NOMO-1 (cell line): Measurements from ENCODE around the gene C1S.
"Not testable (repeated sequence)": the region's sequence is repeated elsewhere in the genome, so short reads cannot be mapped to it uniquely, and the experiment has no call there.

Experiments used
- DNase-seq, 2 experiments: peaks; one replicate each; lab custom pipeline; 2025; ENCODE audit not compliant: unreplicated experiment in 2 of 2; lab: John Stamatoyannopoulos, UW

The C1S gene

GRCh38 chr12:7046383-7047105 is 14.0 kb upstream of the C1S start:
- DNase-seq: no peak

GRCh38 chr12:7047306-7047705 is 13.2 kb upstream of the C1S start:
- peak in 1 of 2 experiments; percentile 11 for DNase-seq

GRCh38 chr12:7049445-7049951 is 11.0 kb upstream of the C1S start:
- DNase-seq: not testable (repeated sequence)

GRCh38 chr12:7049973-7050372 is 10.5 kb upstream of the C1S start:
- not testable (repeated sequence) for DNase-seq

- DNase-seq: no peak
Measured at GRCh38 chr12:7054925-7055324, 5.6 kb upstream of the C1S start.

GRCh38 chr12:7055736-7056135 is 4.8 kb upstream of the C1S start:
- DNase-seq: not testable (repeated sequence)

GRCh38 chr12:7058163-7058845 is 2.2 kb upstream of the C1S start:
- DNase-seq: no peak

- no peak for DNase-seq
Measured at GRCh38 chr12:7058850-7059395, 1.6 kb upstream of the C1S start.

- no peak for DNase-seq
Measured at GRCh38 chr12:7059780-7060179, 738 bp upstream of the C1S start.

GRCh38 chr12:7061138-7061537 is 620 bp downstream of the C1S start:
- DNase-seq: no peak

- DNase-seq: no peak
Measured at GRCh38 chr12:7061596-7061995, 1.1 kb downstream of the C1S start.

- DNase-seq: no peak
Measured at GRCh38 chr12:7064516-7064915, 4.0 kb downstream of the C1S start.

GRCh38 chr12:7065073-7065623 is 4.6 kb downstream of the C1S start:
- DNase-seq: no peak

- no peak for DNase-seq
Measured at GRCh38 chr12:7066596-7066995, 6.1 kb downstream of the C1S start.

- no peak for DNase-seq
Measured at GRCh38 chr12:7067096-7067495, 6.6 kb downstream of the C1S start.

GRCh38 chr12:7068240-7068993 is 7.9 kb downstream of the C1S start:
- DNase-seq: no peak

- no peak for DNase-seq
Measured at GRCh38 chr12:7068994-7069346, 8.5 kb downstream of the C1S start.

- no peak for DNase-seq
Measured at GRCh38 chr12:7069386-7069785, 8.9 kb downstream of the C1S start.

GRCh38 chr12:7072035-7072434 is 11.5 kb downstream of the C1S start:
- DNase-seq: no peak

- DNase-seq: no peak
Measured at GRCh38 chr12:7072554-7072953, 12.0 kb downstream of the C1S start.

GRCh38 chr12:7073946-7074345 is 13.4 kb downstream of the C1S start:
- DNase-seq: no peak
